NT2/D1 (cell line): ENCODE data around the gene MBP.

ENCODE experiments used
- SUZ12 ChIP-seq: IDR thresholded peaks from 2 replicates; pipeline ENCODE4 v1.6.1; 2011; ENCODE audit not compliant: insufficient read length, insufficient read depth; ENCODE audit errors: extremely low read depth
- YY1 ChIP-seq: IDR thresholded peaks from 2 replicates; pipeline ENCODE4 v1.6.1; 2011; ENCODE audit not compliant: insufficient read length, insufficient read depth
- ZNF274 ChIP-seq: IDR thresholded peaks from 2 replicates; pipeline ENCODE4 v1.6.1; 2011; ENCODE audit warnings: mild to moderate bottlenecking, low read depth, low read length

DNA sequence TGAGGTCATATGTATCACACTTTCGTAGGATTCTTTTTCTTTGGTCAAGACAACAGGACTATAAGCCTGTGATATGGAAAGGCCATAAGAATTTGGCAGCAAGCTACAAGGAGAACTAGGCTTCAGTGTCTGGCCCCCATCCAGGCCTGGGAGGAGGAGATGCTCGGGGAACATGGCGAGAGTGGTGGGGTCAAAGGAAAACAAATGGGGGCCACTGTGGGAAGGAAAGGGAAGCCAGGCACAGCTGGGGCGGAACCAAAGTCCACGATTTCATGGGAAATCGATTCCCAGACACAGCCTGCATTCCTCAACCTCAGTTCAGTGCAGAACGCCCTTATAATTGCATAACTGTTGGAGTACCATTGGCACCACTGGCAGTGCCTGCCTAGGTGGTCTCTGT lies 58.2 kb downstream of the MBP start:
- TF ChIP-seq SUZ12 (no peak), ZNF274 (no peak), YY1 (no peak)
